Esophagus (tissue), 2 donors: ENCODE data around the gene VGLL4. TPM values are rescaled to one million over a fixed set of nuclear protein-coding genes. Genes with fewer than 3 reads are reported as not detected.

Experiments
- H3K27ac ChIP-seq, 2 donors: one replicate each; pipeline ENCODE4 v1.5.1; 2013; ENCODE audit warnings: low read depth in 2 of 2, mild to moderate bottlenecking in 2 of 2, inconsistent platforms in 1 of 2, low read length in 1 of 2, moderate library complexity in 1 of 2
- H3K27me3 ChIP-seq, 2 donors: one replicate each; pipeline ENCODE4 v1.6.1; 2013; ENCODE audit warnings: low read length in 2 of 2, control low read depth in 1 of 2, mild to moderate bottlenecking in 1 of 2; ENCODE audit not compliant: insufficient read depth in 2 of 2, control insufficient read depth in 1 of 2
- H3K36me3 ChIP-seq, 2 donors: one replicate each; pipeline ENCODE4 v1.6.1; 2013; ENCODE audit warnings: low read length in 1 of 2; ENCODE audit not compliant: control insufficient read depth in 2 of 2, insufficient read depth in 2 of 2
- H3K4me1 ChIP-seq, 2 donors: one replicate each; pipeline ENCODE4 v1.6.1; 2013; ENCODE audit warnings: low read length in 1 of 2; ENCODE audit not compliant: control insufficient read depth in 2 of 2, insufficient read depth in 2 of 2
- H3K4me3 ChIP-seq, 2 donors: one replicate each; pipeline ENCODE4 v1.5.1; 2013; ENCODE audit warnings: low read length in 2 of 2, mild to moderate bottlenecking in 2 of 2, low read depth in 1 of 2, moderate library complexity in 1 of 2
- H3K9me3 ChIP-seq, 2 donors: one replicate each; pipeline ENCODE4 v1.6.1; 2013; ENCODE audit warnings: mild to moderate bottlenecking in 2 of 2, low read depth in 1 of 2, low read length in 1 of 2, moderate library complexity in 1 of 2; ENCODE audit not compliant: control insufficient read depth in 2 of 2, insufficient read depth in 1 of 2
- WGBS, 2 donors: extraction: QIAGEN DNeasy Blood & Tissue Kit; methylation state at CpG; one replicate each; pipeline ENCODE4 v1.1.7; 2013; 5-methylcytosine and 5-hydroxymethylcytosine counted together
- polyA plus RNA-seq, 2 donors: library from polyadenylated mRNA; stranded (reverse); fragments of 200-250 nt; gene quantifications; one replicate each; pipeline ENCODE4 v1.2.3, GENCODE V29; 2013
- donor health status: healthy with polysubstance abuse.
- donor health status: Bipolar disorder and iron deficiency.

The VGLL4 gene
- polyA plus RNA-seq, 2 donors = 23.1 to 26.3 TPM

DNA sequence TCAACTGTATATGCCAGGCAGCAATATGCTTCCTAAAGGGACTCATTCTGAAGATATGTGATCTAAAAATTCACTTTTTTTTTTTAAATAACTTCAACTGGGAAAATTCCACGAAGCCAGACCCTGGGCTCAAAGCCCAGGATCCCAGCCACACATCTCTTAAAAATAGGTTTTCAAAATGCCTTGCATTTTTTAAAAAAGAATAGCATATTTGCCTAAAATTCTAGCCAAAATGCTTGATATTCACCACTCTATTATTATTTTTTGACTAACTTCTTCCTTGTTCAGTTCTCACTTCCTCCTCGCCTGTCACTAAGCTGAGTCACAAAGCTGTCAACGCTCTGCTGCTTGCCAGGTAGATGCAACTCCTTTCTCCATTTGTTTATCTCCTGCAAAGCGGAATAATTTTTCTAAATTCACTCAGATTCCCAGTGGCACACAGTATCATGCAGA lies 28.0 kb upstream of the VGLL4 start:
- no peak overlapping the region for H3K27ac ChIP-seq
- 38 to 39% methylated on average over 4 of the region's 4 CpGs for WGBS, 2 donors
- no peaks in the 10 kb centered on the region for H3K9me3 ChIP-seq
- H3K36me3 ChIP-seq = peaks cover 0 to 3% of the 10 kb centered on the region in 2 donors
- H3K27me3 ChIP-seq = no peaks in the 10 kb centered on the region
- no peak overlapping the region for H3K4me3 ChIP-seq
- H3K4me1 ChIP-seq = no peaks in the 10 kb centered on the region

DNA sequence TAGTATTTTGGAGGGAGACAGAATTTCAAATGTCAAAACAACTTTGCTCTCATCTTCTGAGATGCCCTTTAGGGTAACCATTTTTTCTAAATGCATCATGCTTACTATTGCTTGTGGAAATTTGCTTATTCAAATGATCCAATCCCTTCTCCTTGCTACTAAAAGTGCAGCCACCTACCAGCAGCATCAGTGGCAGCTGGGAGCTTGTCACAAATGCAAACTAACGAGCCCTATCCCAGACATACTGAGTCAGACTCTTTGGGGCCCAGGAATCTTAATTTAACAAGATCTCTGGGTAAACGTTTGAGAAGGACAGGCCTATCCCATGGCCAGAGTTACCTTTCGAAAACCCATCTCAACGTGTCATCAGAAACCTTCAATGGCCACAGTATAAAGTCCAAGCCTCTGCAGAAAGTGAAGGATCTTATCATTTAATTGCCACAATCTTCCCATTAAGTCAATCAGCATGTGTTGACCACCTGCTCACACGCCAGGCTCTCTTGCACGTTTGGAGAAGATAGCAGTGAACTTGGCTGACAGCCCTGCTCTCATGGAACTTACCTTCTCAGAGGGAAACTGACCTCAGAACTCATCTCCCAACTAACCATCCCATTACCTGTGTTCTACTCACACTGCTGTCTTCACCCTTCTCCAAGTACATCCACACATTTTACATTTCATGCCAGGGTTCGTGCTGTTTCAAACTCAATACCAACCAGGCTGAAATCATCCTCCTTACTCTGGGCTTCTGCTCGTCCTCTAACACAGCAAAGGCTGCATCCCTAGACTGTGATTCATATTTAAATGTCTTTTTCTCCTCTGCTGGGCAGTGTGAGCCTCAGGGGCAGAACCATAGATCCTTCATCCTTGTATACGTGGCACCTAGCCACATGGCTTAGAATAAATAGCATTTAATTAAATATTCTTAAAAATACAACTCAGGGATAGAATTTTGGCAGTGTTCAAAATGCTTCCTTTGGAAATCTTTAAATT lies 24.8 kb upstream of the VGLL4 start:
- H3K27ac ChIP-seq = no peak overlapping the region
- H3K27me3 ChIP-seq = no peaks in the 10 kb centered on the region
- H3K36me3 ChIP-seq = peaks cover 0 to 3% of the 10 kb centered on the region in 2 donors
- no peaks in the 10 kb centered on the region for H3K4me1 ChIP-seq
- no peaks in the 10 kb centered on the region for H3K9me3 ChIP-seq
- 64 to 69% methylated on average over 9 of the region's 9 CpGs for WGBS, 2 donors
- no peak overlapping the region for H3K4me3 ChIP-seq

DNA sequence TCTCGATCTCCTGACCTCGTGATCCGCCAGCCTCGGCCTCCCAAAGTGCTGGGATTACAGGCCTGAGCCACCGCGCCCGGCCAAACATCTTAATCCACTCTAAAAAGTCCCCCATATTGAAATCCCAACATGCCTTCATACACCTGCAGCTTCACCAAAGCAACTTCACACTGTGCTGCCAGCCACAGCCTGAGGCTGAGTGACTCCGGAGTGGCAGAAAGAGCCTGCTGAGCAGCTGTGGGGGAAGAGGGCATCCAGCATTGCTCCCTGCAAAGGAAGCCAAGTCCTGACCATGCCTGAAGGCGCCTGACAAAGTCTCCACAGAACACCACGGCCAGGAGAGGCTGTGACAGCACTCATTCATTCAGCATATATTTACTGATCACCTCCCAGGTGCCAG lies 21.6 kb upstream of the VGLL4 start:
- H3K36me3 ChIP-seq = peaks cover 0 to 3% of the 10 kb centered on the region in 2 donors
- no peaks in the 10 kb centered on the region for H3K27me3 ChIP-seq
- no peak overlapping the region for H3K27ac ChIP-seq
- H3K4me3 ChIP-seq = no peak overlapping the region
- peaks cover 0 to 2% of the 10 kb centered on the region in 2 donors for H3K4me1 ChIP-seq
- H3K9me3 ChIP-seq = no peaks in the 10 kb centered on the region
- 93% methylated on average over 8 to 10 of the region's 10 CpGs for WGBS, 2 donors

DNA sequence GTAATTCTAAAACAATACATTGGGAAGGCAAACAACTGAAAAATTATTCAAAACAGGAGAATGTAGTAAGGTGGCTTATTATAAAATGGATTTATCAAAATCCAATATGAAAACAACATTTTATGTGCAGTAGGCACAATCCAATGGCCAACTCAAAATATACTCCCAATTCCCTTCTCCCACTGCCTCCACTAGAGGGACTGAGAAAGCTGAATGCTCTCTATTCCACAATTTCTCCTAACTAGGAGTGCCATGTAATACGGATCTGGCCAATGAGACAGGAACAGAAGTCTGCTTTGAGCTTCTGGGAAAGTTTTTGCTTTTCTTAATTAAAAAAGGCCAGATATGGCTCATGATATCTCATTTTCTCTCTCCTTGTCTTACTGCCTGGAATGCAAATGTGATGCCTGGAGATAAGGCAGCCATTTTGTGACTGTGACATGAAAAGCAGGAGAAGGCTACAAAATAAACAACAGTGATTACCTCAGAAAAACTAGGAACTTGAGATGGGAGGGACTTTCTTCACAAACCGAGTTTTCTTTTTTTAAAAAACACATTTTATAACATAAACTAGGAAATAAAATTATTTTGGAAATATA lies 18.8 kb upstream of the VGLL4 start:
- WGBS, 2 donors = 88 to 94% methylated on average over 2 of the region's 2 CpGs
- H3K36me3 ChIP-seq = no peaks in the 10 kb centered on the region
- no peaks in the 10 kb centered on the region for H3K27me3 ChIP-seq
- H3K27ac ChIP-seq = no peak overlapping the region
- H3K9me3 ChIP-seq = no peaks in the 10 kb centered on the region
- H3K4me3 ChIP-seq = no peak overlapping the region
- H3K4me1 ChIP-seq = peaks cover 0 to 2% of the 10 kb centered on the region in 2 donors

DNA sequence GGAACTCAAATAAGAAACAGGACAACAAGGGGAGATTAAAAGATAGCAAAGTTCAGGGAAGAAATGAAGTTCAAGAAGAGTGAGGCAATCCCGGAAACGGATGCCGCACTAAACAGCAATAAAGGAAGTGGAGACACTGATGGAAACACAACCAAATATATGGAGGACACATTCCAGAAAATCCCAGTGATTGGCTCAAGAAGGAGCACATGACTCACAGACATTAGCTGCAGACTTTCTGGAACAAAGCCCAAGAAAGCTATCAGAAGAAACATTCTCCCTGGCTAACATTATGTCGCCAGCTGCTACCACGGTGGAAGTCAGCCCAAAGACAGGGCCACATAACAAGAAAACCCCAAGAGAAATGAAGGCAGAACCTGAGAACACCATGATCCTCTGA lies 18.1 kb upstream of the VGLL4 start:
- WGBS, 2 donors = 70 to 71% methylated on average over 5 of the region's 5 CpGs
- Histone ChIP-seq H3K9me3 (no peaks in the 10 kb centered on the region), H3K36me3 (no peaks in the 10 kb centered on the region), H3K27me3 (no peaks in the 10 kb centered on the region), H3K27ac (no peak overlapping the region), H3K4me3 (no peak overlapping the region), H3K4me1 (peaks cover 0 to 2% of the 10 kb centered on the region in 2 donors)

DNA sequence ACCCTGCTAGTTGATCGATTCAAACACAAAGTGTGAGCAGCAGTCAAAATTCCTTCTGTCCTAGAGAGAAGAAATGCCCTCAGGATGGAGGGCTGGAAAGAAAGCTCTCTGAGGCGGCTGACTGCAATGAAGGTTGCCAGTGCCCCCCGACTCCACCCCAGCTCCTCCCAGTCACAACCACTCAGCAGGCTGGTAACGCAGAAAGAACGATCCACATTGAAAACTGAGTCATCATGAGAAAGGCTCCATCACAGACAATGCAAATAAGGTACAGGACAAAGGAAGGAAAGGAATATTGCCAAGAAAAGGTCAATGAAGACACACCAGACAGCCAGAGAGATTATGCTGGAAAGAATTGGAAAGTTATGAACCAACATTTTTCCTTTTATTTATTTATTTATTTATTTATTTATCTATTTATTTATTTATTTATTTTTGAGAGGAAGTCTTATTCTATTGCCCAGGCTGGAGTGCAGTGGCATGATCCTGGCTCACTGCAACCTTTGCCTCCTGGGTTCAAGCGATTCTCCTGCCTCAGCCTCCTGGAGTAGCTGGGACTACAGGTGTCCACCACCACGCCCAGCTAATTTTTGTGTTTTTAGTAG lies 17.4 kb upstream of the VGLL4 start:
- Histone ChIP-seq H3K4me3 (no peak overlapping the region), H3K36me3 (no peaks in the 10 kb centered on the region), H3K27ac (no peak overlapping the region), H3K4me1 (peaks cover 0 to 2% of the 10 kb centered on the region in 2 donors), H3K9me3 (no peaks in the 10 kb centered on the region), H3K27me3 (no peaks in the 10 kb centered on the region)
- 62 to 65% methylated on average over 7 of the region's 7 CpGs for WGBS, 2 donors

DNA sequence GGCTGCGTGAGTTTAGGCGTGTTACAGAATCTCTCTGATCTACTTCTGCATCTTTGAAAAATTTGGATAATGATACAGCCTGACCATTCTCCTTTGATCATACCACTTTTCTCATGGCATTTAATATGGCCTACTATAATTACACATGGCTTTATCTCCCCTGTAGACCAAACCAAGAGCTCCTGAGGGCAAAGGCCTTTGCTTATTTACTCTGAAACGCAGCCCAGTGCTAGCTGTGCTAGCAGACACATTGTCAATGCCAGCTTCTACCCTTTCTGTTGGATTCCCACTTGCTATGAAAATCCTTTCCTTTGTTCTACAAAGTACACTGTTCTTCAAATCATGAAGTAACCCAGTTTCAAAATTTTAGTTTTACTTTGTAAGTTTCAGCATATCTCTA lies 16.5 kb upstream of the VGLL4 start:
- Histone ChIP-seq H3K36me3 (no peaks in the 10 kb centered on the region), H3K27ac (no peak overlapping the region), H3K27me3 (no peaks in the 10 kb centered on the region), H3K4me3 (no peak overlapping the region), H3K4me1 (peaks cover 0 to 2% of the 10 kb centered on the region in 2 donors), H3K9me3 (no peaks in the 10 kb centered on the region)
- WGBS, 2 donors = 35 to 41% methylated on average over 3 of the region's 3 CpGs

DNA sequence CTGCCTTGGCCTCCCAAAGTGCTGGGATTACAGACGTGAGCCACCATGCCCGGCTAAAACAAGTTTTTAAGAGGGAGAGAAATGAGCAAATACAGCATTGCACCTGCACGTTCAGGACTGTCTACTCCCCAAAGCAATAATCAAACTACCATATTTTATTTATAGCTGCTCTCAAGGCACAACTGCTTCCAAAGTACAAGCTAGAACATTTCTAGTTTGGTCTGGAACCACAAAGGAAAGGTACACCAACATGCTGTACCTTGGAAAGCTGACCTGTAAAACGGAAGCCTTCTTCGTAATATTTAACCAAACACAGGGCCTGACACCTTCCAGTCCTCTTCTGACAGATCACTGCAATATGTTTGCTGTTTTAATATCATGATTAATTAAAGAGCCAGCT lies 14.5 kb upstream of the VGLL4 start:
- WGBS, 2 donors = 52 to 56% methylated on average over 5 of the region's 5 CpGs
- H3K27me3 ChIP-seq = no peaks in the 10 kb centered on the region

DNA sequence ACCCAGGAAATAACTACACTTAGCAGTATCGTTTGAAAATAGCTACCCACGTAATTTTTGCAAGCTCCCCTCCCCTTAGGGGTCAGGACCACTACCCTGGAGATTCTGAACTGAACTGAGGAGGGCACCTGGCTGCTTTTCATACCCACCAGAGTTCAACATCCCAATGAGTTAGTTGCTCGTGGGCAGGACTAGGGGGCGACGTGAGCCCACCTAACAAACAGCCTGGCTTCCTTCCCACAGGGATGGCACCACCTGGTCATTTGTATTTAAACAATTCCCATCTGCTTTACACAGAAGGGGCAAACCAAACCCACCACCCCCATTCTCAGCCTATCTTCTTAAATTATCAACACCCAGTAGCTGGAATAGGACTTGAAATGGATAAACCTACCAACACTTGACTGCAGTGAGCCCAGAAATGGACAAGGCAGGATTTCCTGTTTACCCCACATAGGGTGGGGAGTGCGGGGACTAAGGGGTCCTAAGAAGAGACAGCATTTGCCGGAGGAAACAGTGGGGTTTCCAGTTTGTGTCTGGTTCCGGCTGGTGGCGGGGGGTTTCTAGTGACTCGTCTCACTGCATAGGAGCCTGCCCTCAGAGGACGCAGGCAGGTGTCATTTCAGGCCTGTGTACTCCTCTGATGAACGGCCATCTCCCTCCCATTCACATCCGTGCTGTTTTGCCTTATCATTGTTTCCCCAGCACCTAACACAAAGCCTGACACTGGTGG lies 11.6 kb upstream of the VGLL4 start:
- Histone ChIP-seq H3K4me3 (no peak overlapping the region), H3K27ac (no peak overlapping the region), H3K27me3 (no peaks in the 10 kb centered on the region), H3K36me3 (no peaks in the 10 kb centered on the region), H3K9me3 (no peaks in the 10 kb centered on the region), H3K4me1 (no peaks in the 10 kb centered on the region)
- 72 to 76% methylated on average over 13 of the region's 13 CpGs for WGBS, 2 donors

More for the DNA sequence above, 14.5 kb upstream of the VGLL4 start:
- no peak overlapping the region for H3K4me3 ChIP-seq
- H3K27ac ChIP-seq = no peak overlapping the region
- H3K36me3 ChIP-seq = no peaks in the 10 kb centered on the region
- peaks cover 0 to 2% of the 10 kb centered on the region in 2 donors for H3K4me1 ChIP-seq
- H3K9me3 ChIP-seq = no peaks in the 10 kb centered on the region
